Uterus (tissue), 2 donors: ENCODE measurements around the gene HERPUD2.

ENCODE experiments used
- CTCF ChIP-seq, 4 experiments: fragments of 200-600 bp in 2 of 4; fragments of 450-650 bp in 2 of 4; sonication (generic) in 2 of 4; IDR thresholded peaks; one replicate each; pipeline ENCODE4 v1.5.1; 2016 to 2019; ENCODE audit warnings: antibody characterized with exemption in 4 of 4, mild to moderate bottlenecking in 2 of 4, moderate library complexity in 1 of 4
- POLR2A ChIP-seq, 2 donors: fragments of 450-650 bp; IDR thresholded peaks; one replicate each; pipeline ENCODE4 v1.6.1; 2016; ENCODE audit warnings: antibody characterized with exemption in 2 of 2, mild to moderate bottlenecking in 1 of 2, moderate library complexity in 1 of 2

- no peak for TF ChIP-seq POLR2A (IDR thresholded peaks at IDR 0.05)
- no peak for TF ChIP-seq CTCF (IDR thresholded peaks at IDR 0.05)
These were observed 13.5 kb downstream of the HERPUD2 start for GRCh38 chr7:35681231-35682029.
